Skeletal muscle satellite cell (primary cell): ENCODE data around the gene CMTM8.
A peak's percentile ranks its signal among the peaks of the same experiment; 100 is the strongest.
"Not testable (repeated sequence)": the region's sequence is repeated elsewhere in the genome, so short reads cannot be mapped to it uniquely, and the experiment has no call there.

ENCODE experiments used
- H3K27me3 ChIP-seq: 2 replicates; pipeline ENCODE4 v1.7.0; 2013; ENCODE audit warnings: low read length; ENCODE audit not compliant: control insufficient read depth, insufficient read depth
- H3K36me3 ChIP-seq: 2 replicates; pipeline ENCODE4 v1.7.0; 2013; ENCODE audit warnings: mild to moderate bottlenecking, control low read depth, low read length; ENCODE audit not compliant: insufficient read depth
- H3K4me1 ChIP-seq: 2 replicates; pipeline ENCODE4 v1.7.0; 2013; ENCODE audit warnings: low read length; ENCODE audit not compliant: control insufficient read depth, insufficient read depth
- H3K4me2 ChIP-seq: 2 replicates; pipeline ENCODE4 v1.7.0; 2013; ENCODE audit warnings: mild to moderate bottlenecking, low read length
- H3K4me3 ChIP-seq: 2 replicates; pipeline ENCODE4 v1.7.0; 2013; ENCODE audit warnings: low read length
- H3K9ac ChIP-seq: 2 replicates; pipeline ENCODE4 v1.7.0; 2013; ENCODE audit warnings: mild to moderate bottlenecking, low read depth, low read length, moderate library complexity
- H3K9me3 ChIP-seq: replicated peaks from 2 replicates; pipeline ENCODE4 v1.7.0; 2013; ENCODE audit warnings: mild to moderate bottlenecking, control low read depth, low read length

Gene CMTM8

DNA sequence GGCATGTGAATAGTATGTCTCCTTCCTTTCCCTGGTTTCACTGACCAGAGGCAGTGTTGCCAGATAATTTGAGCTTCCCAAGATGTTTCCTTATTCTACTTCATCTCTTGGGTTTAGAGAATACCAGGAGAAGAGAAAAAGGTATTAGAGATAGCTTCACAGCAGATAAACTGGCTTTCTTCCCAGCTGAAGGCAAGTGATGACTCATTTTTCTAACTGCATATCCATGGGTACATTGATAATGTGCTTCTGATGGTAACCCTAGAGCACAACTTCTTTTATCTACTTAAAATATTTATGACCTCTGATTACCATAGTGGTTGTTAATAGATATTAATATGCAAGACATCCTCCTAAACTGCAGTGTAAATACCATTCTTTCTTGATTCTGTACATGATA, 34.6 kb upstream of the CMTM8 start:
- H3K27me3 ChIP-seq: peaks cover 7% of the 10 kb centered on the region

GRCh38 chr3:32208447-32208846, 30.0 kb upstream of the CMTM8 start:
- H3K4me1 ChIP-seq: no peaks in the 10 kb centered on the region
- H3K36me3 ChIP-seq: no peaks in the 10 kb centered on the region
- H3K27me3 ChIP-seq: peaks cover 3% of the 10 kb centered on the region
- no peak overlapping the region for H3K9ac ChIP-seq
- H3K4me2 ChIP-seq: no peak overlapping the region
- H3K9me3 ChIP-seq: no peaks in the 10 kb centered on the region
- no peak overlapping the region for H3K4me3 ChIP-seq

More for the DNA sequence above, 34.6 kb upstream of the CMTM8 start:
- Histone ChIP-seq H3K4me1 (no peaks in the 10 kb centered on the region), H3K9me3 (no peaks in the 10 kb centered on the region), H3K4me3 (no peak overlapping the region), H3K36me3 (no peaks in the 10 kb centered on the region), H3K4me2 (no peak overlapping the region), H3K9ac (no peak overlapping the region)

GRCh38 chr3:32215185-32215584, 23.3 kb upstream of the CMTM8 start:
- H3K36me3 ChIP-seq: no peaks in the 10 kb centered on the region
- H3K4me3 ChIP-seq: no peak overlapping the region
- no peaks in the 10 kb centered on the region for H3K4me1 ChIP-seq
- no peak overlapping the region for H3K4me2 ChIP-seq
- H3K27me3 ChIP-seq: no peaks in the 10 kb centered on the region
- no peaks in the 10 kb centered on the region for H3K9me3 ChIP-seq
- no peak overlapping the region for H3K9ac ChIP-seq

- no peaks in the 10 kb centered on the region for H3K27me3 ChIP-seq
- no peaks in the 10 kb centered on the region for H3K36me3 ChIP-seq
- no peak overlapping the region for H3K4me2 ChIP-seq
- H3K4me3 ChIP-seq: no peak overlapping the region
- H3K9ac ChIP-seq: no peak overlapping the region
- H3K4me1 ChIP-seq: no peaks in the 10 kb centered on the region
- no peaks in the 10 kb centered on the region for H3K9me3 ChIP-seq
These were observed 22.2 kb upstream of the CMTM8 start for GRCh38 chr3:32216172-32216783.

- H3K4me1 ChIP-seq: no peaks in the 10 kb centered on the region
- H3K4me2 ChIP-seq: no peak overlapping the region
- H3K27me3 ChIP-seq: no peaks in the 10 kb centered on the region
- H3K9me3 ChIP-seq: no peaks in the 10 kb centered on the region
- H3K9ac ChIP-seq: no peak overlapping the region
- no peak overlapping the region for H3K4me3 ChIP-seq
- H3K36me3 ChIP-seq: no peaks in the 10 kb centered on the region
These were observed 21.1 kb upstream of the CMTM8 start for GRCh38 chr3:32217339-32217738.

DNA sequence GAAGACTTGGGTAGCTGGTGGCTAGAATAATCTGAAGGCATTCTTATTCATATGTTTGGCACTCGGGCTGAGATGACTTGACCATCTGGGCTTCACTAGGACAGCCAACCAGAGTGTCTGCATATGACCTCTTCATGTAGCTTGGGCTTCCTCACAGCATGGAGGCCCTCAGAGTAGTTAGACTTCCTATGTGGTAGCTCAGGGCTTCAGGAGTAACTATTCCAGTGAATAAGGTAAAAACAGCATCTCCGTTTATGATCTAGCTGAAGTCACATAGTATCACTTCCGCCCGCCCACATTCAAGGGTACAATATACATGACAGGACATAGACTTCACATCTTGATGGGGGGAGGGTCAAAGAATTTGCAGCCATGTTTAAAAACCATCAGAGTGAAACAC, 18.9 kb upstream of the CMTM8 start:
- Histone ChIP-seq H3K9me3 (no peaks in the 10 kb centered on the region), H3K4me2 (no peak overlapping the region), H3K27me3 (no peaks in the 10 kb centered on the region), H3K4me1 (no peaks in the 10 kb centered on the region), H3K9ac (no peak overlapping the region), H3K36me3 (no peaks in the 10 kb centered on the region), H3K4me3 (no peak overlapping the region)

GRCh38 chr3:32220006-32220405, 18.5 kb upstream of the CMTM8 start:
- no peaks in the 10 kb centered on the region for H3K9me3 ChIP-seq
- no peak overlapping the region for H3K4me3 ChIP-seq
- H3K4me2 ChIP-seq: no peak overlapping the region
- H3K36me3 ChIP-seq: no peaks in the 10 kb centered on the region
- H3K9ac ChIP-seq: no peak overlapping the region
- no peaks in the 10 kb centered on the region for H3K27me3 ChIP-seq
- H3K4me1 ChIP-seq: no peaks in the 10 kb centered on the region

- Histone ChIP-seq H3K4me1 (peaks cover 19% of the 10 kb centered on the region), H3K9ac (no peak overlapping the region), H3K9me3 (no peaks in the 10 kb centered on the region), H3K36me3 (no peaks in the 10 kb centered on the region), H3K4me2 (no peak overlapping the region), H3K4me3 (no peak overlapping the region), H3K27me3 (no peaks in the 10 kb centered on the region)
These were observed 15.5 kb upstream of the CMTM8 start for GRCh38 chr3:32222950-32223349.

DNA sequence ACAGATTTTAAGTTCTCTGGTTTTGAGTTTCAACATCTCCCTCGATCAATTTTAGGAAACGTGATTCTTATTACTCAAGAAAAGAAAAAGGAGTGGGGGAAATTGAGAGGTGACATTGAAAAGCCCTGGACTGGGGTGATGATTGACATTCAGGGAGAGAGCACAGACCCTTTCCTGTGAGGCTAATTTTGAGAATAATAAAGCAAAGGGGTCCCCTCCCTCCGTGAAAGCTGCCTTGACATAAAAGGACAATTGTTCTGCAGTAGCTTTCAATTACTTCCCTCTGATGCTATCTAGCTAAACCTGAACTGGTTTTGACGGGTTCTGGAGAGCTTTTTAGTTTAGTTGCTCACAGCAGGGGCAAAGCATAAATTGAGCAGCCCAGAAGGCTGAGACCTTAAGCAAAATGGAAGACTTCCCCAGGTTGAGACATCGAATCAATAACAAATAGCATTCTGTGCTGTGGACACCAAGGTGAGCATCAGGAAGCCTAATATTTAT, 14.4 kb upstream of the CMTM8 start:
- Histone ChIP-seq H3K4me1 (peaks cover 19% of the 10 kb centered on the region), H3K4me3 (no peak overlapping the region), H3K4me2 (no peak overlapping the region), H3K9me3 (no peaks in the 10 kb centered on the region), H3K36me3 (no peaks in the 10 kb centered on the region), H3K27me3 (no peaks in the 10 kb centered on the region), H3K9ac (no peak overlapping the region)

- H3K4me3 ChIP-seq: peak overlapping the region; percentile 23
- H3K27me3 ChIP-seq: no peaks in the 10 kb centered on the region
- H3K4me2 ChIP-seq: peak overlapping the region; percentile 73
- H3K36me3 ChIP-seq: no peaks in the 10 kb centered on the region
- peaks cover 19% of the 10 kb centered on the region for H3K4me1 ChIP-seq
- H3K9ac ChIP-seq: no peak overlapping the region
- no peaks in the 10 kb centered on the region for H3K9me3 ChIP-seq
These were observed 11.5 kb upstream of the CMTM8 start for GRCh38 chr3:32226875-32227500.

DNA sequence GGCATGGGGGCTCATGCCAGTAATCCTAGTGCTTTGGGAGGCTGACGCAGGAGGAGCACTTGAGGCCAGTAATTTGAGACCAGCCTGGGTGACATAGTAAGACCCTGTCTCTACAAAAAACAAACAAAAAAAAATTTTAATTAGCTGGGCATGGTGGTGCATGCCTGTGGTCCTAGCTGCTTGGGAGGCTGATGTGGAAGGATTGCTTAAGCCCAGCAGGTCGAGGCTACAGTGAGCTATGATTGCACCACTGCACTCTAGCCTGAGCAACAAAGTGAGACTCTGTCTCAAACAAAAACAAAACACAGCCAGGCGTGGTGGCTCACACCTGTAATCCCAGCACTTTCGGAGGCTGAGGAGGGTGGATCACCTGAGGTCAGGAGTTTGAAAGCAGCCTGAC, 9.7 kb upstream of the CMTM8 start:
- H3K9me3 ChIP-seq, H3K36me3 ChIP-seq, H3K4me3 ChIP-seq, H3K9ac ChIP-seq, H3K4me2 ChIP-seq, H3K27me3 ChIP-seq: not testable (repeated sequence)
- H3K4me1 ChIP-seq: peaks cover 19% of the 10 kb centered on the region

GRCh38 chr3:32229565-32229964, 8.9 kb upstream of the CMTM8 start:
- H3K9me3 ChIP-seq: no peaks in the 10 kb centered on the region
- no peak overlapping the region for H3K9ac ChIP-seq
- peaks cover 19% of the 10 kb centered on the region for H3K4me1 ChIP-seq
- H3K4me2 ChIP-seq: no peak overlapping the region
- H3K36me3 ChIP-seq: no peaks in the 10 kb centered on the region
- H3K4me3 ChIP-seq: no peak overlapping the region
- no peaks in the 10 kb centered on the region for H3K27me3 ChIP-seq
